ENCODE results near the gene INTS15. TPM values are rescaled to one million over a fixed set of nuclear protein-coding genes. Genes with fewer than 3 reads are reported as not detected.
"Not testable (repeated sequence)": the region's sequence is repeated elsewhere in the genome, so short reads cannot be mapped to it uniquely, and the experiment has no call there.

Gene INTS15
- polyA plus RNA-seq, 1 donor from 2014 or later: 36.2 TPM

DNA sequence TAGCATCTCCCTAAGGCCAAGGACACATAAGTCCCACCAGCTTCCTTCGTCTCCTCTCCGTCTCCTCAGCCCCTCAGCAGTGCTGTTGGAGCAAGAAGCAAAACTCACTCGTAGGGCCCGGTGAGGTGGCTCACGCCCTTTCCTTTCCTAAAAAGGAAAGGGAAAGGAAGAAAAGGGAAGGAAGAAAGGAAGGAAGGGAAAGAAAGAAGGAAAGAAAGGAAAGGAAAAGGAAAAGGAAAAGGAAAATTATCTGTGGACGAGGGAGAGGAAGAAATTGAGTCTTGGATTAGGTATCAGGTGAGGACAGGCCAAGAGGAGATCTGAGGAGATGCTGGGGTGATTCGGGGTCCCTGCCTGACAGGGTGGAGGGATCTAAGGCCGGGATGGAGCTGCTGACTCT lies 44.2 kb downstream of the INTS15 start:
- Histone ChIP-seq H3K9me2 (ENCODE audit: insufficient read depth, low read length) (no peaks in the 10 kb centered on the region), H3K9ac (ENCODE audit: low read length) (no peak overlapping the region), H4K20me1 (ENCODE audit: insufficient read depth) (no peaks in the 10 kb centered on the region), H3K36me3 (ENCODE audit: insufficient read depth, low read length) (no peaks in the 10 kb centered on the region), H3K4me2 (ENCODE audit: low read length) (no peak overlapping the region), H3F3A (ENCODE audit: insufficient read depth, low read length, poor library complexity, severe bottlenecking) (no peaks in the 10 kb centered on the region), H3K4me3 (ENCODE audit: low read length) (no peak overlapping the region), H3K9me3 (ENCODE audit: low read length) (no peaks in the 10 kb centered on the region), H3K27ac (ENCODE audit: low read length) (no peak overlapping the region), H2AFZ (ENCODE audit: low read depth, low read length) (no peak overlapping the region), H3K27me3 (ENCODE audit: insufficient read depth, low read depth, low read length) (no peaks in the 10 kb centered on the region), H3K79me2 (replicated peaks; ENCODE audit: insufficient read depth, low read length) (peaks cover 15% of the 10 kb centered on the region)
- TF ChIP-seq RAD21 (conservative IDR thresholded peaks at IDR 0.05) (no peak), POLR2AphosphoS5 (IDR thresholded peaks at IDR 0.05) (no peak), SMC3 (conservative IDR thresholded peaks at IDR 0.05; ENCODE audit: poor library complexity) (no peak), EZH2 (IDR thresholded peaks at IDR 0.05; ENCODE audit: borderline replicate concordance, insufficient read depth, low read length, poor library complexity, severe bottlenecking) (no peak), TAF1 (IDR thresholded peaks at IDR 0.05; ENCODE audit: low read depth) (no peak), EP300 (conservative IDR thresholded peaks at IDR 0.05; ENCODE audit: poor library complexity, severe bottlenecking) (no peak), MXI1 (conservative IDR thresholded peaks at IDR 0.05; ENCODE audit: poor library complexity, severe bottlenecking) (no peak)
- TF ChIP-seq, protein P1, sequence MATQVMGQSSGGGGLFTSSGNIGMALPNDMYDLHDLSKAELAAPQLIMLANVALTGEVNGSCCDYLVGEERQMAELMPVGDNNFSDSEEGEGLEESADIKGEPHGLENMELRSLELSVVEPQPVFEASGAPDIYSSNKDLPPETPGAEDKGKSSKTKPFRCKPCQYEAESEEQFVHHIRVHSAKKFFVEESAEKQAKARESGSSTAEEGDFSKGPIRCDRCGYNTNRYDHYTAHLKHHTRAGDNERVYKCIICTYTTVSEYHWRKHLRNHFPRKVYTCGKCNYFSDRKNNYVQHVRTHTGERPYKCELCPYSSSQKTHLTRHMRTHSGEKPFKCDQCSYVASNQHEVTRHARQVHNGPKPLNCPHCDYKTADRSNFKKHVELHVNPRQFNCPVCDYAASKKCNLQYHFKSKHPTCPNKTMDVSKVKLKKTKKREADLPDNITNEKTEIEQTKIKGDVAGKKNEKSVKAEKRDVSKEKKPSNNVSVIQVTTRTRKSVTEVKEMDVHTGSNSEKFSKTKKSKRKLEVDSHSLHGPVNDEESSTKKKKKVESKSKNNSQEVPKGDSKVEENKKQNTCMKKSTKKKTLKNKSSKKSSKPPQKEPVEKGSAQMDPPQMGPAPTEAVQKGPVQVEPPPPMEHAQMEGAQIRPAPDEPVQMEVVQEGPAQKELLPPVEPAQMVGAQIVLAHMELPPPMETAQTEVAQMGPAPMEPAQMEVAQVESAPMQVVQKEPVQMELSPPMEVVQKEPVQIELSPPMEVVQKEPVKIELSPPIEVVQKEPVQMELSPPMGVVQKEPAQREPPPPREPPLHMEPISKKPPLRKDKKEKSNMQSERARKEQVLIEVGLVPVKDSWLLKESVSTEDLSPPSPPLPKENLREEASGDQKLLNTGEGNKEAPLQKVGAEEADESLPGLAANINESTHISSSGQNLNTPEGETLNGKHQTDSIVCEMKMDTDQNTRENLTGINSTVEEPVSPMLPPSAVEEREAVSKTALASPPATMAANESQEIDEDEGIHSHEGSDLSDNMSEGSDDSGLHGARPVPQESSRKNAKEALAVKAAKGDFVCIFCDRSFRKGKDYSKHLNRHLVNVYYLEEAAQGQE (IDR thresholded peaks at IDR 0.05; ENCODE audit: borderline replicate concordance): no peak
- TF ChIP-seq, protein P2, sequence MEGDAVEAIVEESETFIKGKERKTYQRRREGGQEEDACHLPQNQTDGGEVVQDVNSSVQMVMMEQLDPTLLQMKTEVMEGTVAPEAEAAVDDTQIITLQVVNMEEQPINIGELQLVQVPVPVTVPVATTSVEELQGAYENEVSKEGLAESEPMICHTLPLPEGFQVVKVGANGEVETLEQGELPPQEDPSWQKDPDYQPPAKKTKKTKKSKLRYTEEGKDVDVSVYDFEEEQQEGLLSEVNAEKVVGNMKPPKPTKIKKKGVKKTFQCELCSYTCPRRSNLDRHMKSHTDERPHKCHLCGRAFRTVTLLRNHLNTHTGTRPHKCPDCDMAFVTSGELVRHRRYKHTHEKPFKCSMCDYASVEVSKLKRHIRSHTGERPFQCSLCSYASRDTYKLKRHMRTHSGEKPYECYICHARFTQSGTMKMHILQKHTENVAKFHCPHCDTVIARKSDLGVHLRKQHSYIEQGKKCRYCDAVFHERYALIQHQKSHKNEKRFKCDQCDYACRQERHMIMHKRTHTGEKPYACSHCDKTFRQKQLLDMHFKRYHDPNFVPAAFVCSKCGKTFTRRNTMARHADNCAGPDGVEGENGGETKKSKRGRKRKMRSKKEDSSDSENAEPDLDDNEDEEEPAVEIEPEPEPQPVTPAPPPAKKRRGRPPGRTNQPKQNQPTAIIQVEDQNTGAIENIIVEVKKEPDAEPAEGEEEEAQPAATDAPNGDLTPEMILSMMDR (IDR thresholded peaks at IDR 0.05; ENCODE audit: poor library complexity, severe bottlenecking): no peak

DNA sequence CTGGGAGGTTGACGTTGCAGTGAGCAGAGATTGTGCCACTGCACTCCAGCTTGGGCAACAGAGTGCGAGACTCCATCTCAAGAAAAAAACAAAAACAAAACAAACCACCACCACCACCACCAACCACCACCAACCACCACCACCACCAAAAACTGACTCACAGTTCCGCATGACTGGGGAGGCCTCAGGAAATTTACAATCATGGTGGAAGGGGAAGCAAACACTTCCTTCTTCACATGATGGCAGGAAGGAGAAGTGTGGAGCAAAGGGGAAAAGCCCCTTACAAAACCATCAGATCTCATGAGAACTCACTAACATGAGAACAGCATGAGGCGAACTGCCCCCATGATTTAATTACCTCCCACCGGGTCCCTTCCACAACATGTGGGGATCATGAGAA lies 45.1 kb downstream of the INTS15 start:
- not testable (repeated sequence) for H3K9me3 ChIP-seq (ENCODE audit: low read length); H3F3A ChIP-seq (ENCODE audit: insufficient read depth, low read length, poor library complexity, severe bottlenecking); H3K4me3 ChIP-seq (ENCODE audit: low read length); H2AFZ ChIP-seq (ENCODE audit: low read depth, low read length); H3K27ac ChIP-seq (ENCODE audit: low read length); H3K27me3 ChIP-seq (ENCODE audit: insufficient read depth, low read depth, low read length); H3K9ac ChIP-seq (ENCODE audit: low read length); H3K4me2 ChIP-seq (ENCODE audit: low read length); H4K20me1 ChIP-seq (ENCODE audit: insufficient read depth); H3K9me2 ChIP-seq (ENCODE audit: insufficient read depth, low read length); H3K36me3 ChIP-seq (ENCODE audit: insufficient read depth, low read length)
- peaks cover 24% of the 10 kb centered on the region for H3K79me2 ChIP-seq (replicated peaks; ENCODE audit: insufficient read depth, low read length)
